ENCODE results near the gene SACM1L.

DNA sequence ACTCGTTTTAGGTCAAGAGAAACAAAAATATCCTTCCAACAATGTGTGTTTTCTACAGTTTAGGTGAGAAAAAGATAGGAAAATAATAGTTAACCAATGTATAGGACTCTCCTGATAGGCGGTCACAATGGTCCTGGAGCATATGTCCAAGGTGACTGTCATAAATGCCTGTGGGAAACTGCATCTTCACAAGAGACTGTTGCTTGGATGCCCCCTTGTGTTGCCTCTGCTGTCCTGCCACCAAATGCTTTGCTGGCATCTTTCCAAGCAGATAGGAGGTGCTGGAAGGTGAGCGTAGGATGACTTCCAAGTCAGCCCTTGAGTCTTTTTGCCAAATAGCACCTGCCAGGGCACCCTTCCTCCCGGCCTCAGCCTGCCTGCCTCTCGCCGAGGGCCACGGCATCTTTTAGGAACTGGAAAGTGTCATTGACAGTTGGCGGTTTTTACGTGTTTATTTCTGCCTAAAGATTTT lies 24.1 kb upstream of the SACM1L start:
- TF ChIP-seq, protein P1, sequence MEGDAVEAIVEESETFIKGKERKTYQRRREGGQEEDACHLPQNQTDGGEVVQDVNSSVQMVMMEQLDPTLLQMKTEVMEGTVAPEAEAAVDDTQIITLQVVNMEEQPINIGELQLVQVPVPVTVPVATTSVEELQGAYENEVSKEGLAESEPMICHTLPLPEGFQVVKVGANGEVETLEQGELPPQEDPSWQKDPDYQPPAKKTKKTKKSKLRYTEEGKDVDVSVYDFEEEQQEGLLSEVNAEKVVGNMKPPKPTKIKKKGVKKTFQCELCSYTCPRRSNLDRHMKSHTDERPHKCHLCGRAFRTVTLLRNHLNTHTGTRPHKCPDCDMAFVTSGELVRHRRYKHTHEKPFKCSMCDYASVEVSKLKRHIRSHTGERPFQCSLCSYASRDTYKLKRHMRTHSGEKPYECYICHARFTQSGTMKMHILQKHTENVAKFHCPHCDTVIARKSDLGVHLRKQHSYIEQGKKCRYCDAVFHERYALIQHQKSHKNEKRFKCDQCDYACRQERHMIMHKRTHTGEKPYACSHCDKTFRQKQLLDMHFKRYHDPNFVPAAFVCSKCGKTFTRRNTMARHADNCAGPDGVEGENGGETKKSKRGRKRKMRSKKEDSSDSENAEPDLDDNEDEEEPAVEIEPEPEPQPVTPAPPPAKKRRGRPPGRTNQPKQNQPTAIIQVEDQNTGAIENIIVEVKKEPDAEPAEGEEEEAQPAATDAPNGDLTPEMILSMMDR (IDR thresholded peaks at IDR 0.05) = no peak
- TF ChIP-seq POLR2A (IDR thresholded peaks at IDR 0.05) = no peak
